Activated B cell treated with CpG ODN at 0.5 μM for 24 hours (primary cell): ENCODE results near the gene ZNF683. TPM values are rescaled to one million over a fixed set of nuclear protein-coding genes. Genes with fewer than 3 reads are reported as not detected.

ENCODE experiments used
- ATAC-seq: fragments of 200-7000 bp; cut with Tn5 transposase; one replicate; pipeline ENCODE4 v1.10.0; 2021; ENCODE audit warnings: low read depth, mild to moderate bottlenecking, moderate library complexity
- CTCF ChIA-PET: fragments of 350-600 bp; sonication (Branson Sonifier 250); formaldehyde crosslinking; loops from one replicate; lab custom pipeline; 2021; ENCODE audit warnings: antibody characterized with exemption; lab: Charles Lee
- POLR2A ChIA-PET: fragments of 350-600 bp; sonication (Branson Sonifier 250); formaldehyde crosslinking; loops from one replicate; lab custom pipeline; 2021; ENCODE audit warnings: antibody characterized with exemption; lab: Charles Lee
- DNase-seq: peaks from one replicate; pipeline ENCODE4 v3.0.0; 2022
- H3K27ac Mint-ChIP-seq: one replicate; pipeline ENCODE4 v1.8.0; 2020; ENCODE audit warnings: mixed read lengths
- H3K27me3 Mint-ChIP-seq: one replicate; pipeline ENCODE4 v1.8.0; 2021; ENCODE audit warnings: mixed read lengths
- H3K36me3 Mint-ChIP-seq: one replicate; pipeline ENCODE4 v1.8.0; 2021; ENCODE audit warnings: low read depth, mixed read lengths
- H3K4me1 Mint-ChIP-seq: one replicate; pipeline ENCODE4 v1.8.0; 2021; ENCODE audit warnings: mixed read lengths
- H3K4me3 Mint-ChIP-seq: one replicate; pipeline ENCODE4 v1.8.0; 2020; ENCODE audit warnings: mild to moderate bottlenecking, mixed read lengths
- H3K9me3 Mint-ChIP-seq: one replicate; pipeline ENCODE4 v1.8.0; 2020; ENCODE audit warnings: mixed read lengths
- CTCF ChIP-seq: fragments of 200-600 bp; IDR thresholded peaks from one replicate; pipeline ENCODE4 v1.8.0; 2022; ENCODE audit warnings: antibody characterized with exemption, mild to moderate bottlenecking
- intact Hi-C: fragments of 100-400 bp; cut with micrococcal nuclease; formaldehyde crosslinking; loops from one replicate; pipeline ENCODE4 v1.15.1; 2024
- total RNA-seq: library from RNA; stranded (reverse); gene quantifications from 2 replicates; pipeline ENCODE4 v1.2.3, GENCODE V29; 2022

ZNF683 gene
- total RNA-seq, 1 donor from 2014 or later: not detected

GRCh38 chr1:26315874-26316850 is 56.4 kb downstream of the ZNF683 start:
- ChIA-PET POLR2A (interaction anchor here (0.6 to 14.1 kb wide), 11 partner anchors 8 to 1571 kb away, joined by 3 to 1638 read pairs (median 5); partner anchors contain the start of genes SH3BGRL3 and UBXN11), CTCF (interaction anchor here (1.8 to 11.7 kb wide), 3 partner anchors 17 to 38 kb away, joined by 5 to 372 read pairs (median 240); partner anchors contain the start of gene SH3BGRL3)
- H3K4me3 Mint-ChIP-seq: peak overlapping the region; percentile 96
- TF ChIP-seq CTCF: no peak
- H3K27ac Mint-ChIP-seq: peak overlapping the region; percentile 98
- ATAC-seq (peak; percentile 18), DNase-seq (no peak)
- H3K9me3 Mint-ChIP-seq: no peaks in the 10 kb centered on the region
- H3K36me3 Mint-ChIP-seq: peaks cover 25% of the 10 kb centered on the region
- H3K27me3 Mint-ChIP-seq: no peaks in the 10 kb centered on the region
- H3K4me1 Mint-ChIP-seq: peaks cover 88% of the 10 kb centered on the region
- intact Hi-C loops: loop anchor here (1.0 kb wide), 2 partner anchors 10 to 27 kb away; partner anchors contain the start of gene UBXN11

GRCh38 chr1:26314501-26314900 is 58.0 kb downstream of the ZNF683 start:
- Mint-ChIP-seq H3K4me1 (peaks cover 71% of the 10 kb centered on the region), H3K36me3 (peaks cover 16% of the 10 kb centered on the region), H3K27me3 (no peaks in the 10 kb centered on the region), H3K27ac (peak overlapping the region; percentile 98), H3K4me3 (peak overlapping the region; percentile 24), H3K9me3 (no peaks in the 10 kb centered on the region)
- ChIA-PET POLR2A (interaction anchor here (0.6 to 14.1 kb wide), 7 partner anchors 8 to 172 kb away, joined by 3 to 1638 read pairs (median 8); partner anchors contain the start of genes SH3BGRL3 and UBXN11), CTCF (interaction anchor here (0.6 to 11.7 kb wide), 4 partner anchors 15 to 260 kb away, joined by 3 to 372 read pairs (median 122); partner anchors contain the start of gene SH3BGRL3)
- no peak for DNase-seq
- ATAC-seq: no peak
- intact Hi-C loops: no loop called here
- TF ChIP-seq CTCF: no peak

Other genes with a start within 250 kb of the ZNF683 start
- gene FAM110D, start 213.7 kb downstream of the ZNF683 start, total RNA-seq: not detected in 2 replicates
- gene C1orf232, start 203.8 kb downstream of the ZNF683 start, total RNA-seq: not detected in 2 replicates
- gene ZNF593, start 202.8 kb downstream of the ZNF683 start, total RNA-seq: 36.0 and 37.1 TPM in 2 replicates
- gene ZNF593OS, start 200.9 kb downstream of the ZNF683 start, total RNA-seq: not detected in 2 replicates
- gene CNKSR1, start 195.3 kb downstream of the ZNF683 start, total RNA-seq: 2.7 and 4.8 TPM in 2 replicates
- not detected in 2 replicates for gene CATSPER4, start 182.1 kb downstream of the ZNF683 start, total RNA-seq
- gene CEP85, start 138.6 kb downstream of the ZNF683 start, total RNA-seq: 13.8 and 16.4 TPM in 2 replicates
- 265 and 285 TPM in 2 replicates for gene SH3BGRL3, start 92.7 kb downstream of the ZNF683 start, total RNA-seq
- 35.5 and 36.9 TPM in 2 replicates for gene UBXN11, start 66.1 kb downstream of the ZNF683 start, total RNA-seq
- gene CD52, start 54.8 kb downstream of the ZNF683 start, total RNA-seq: 449 and 499 TPM in 2 replicates
- gene CRYBG2, start 18.6 kb downstream of the ZNF683 start, total RNA-seq: 0.27 and 0.86 TPM in 2 replicates
- gene LIN28A, start 38.1 kb upstream of the ZNF683 start, total RNA-seq: not detected in 2 replicates
- gene DHDDS, start 59.6 kb upstream of the ZNF683 start, total RNA-seq: 53.0 and 65.0 TPM in 2 replicates
- gene HMGN2, start 99.7 kb upstream of the ZNF683 start, total RNA-seq: 462 and 493 TPM in 2 replicates
- gene RPS6KA1, start 157.0 kb upstream of the ZNF683 start, total RNA-seq: 139 and 150 TPM in 2 replicates